Activated T-helper 17 cell treated with anti-CD3 and anti-CD28 coated beads, Interleukin-2, amount 50 U/mL, for 72 hours (primary cell): ENCODE data around the gene INSYN2B. TPM values are rescaled to one million over a fixed set of nuclear protein-coding genes. Genes with fewer than 3 reads are reported as not detected.
A peak's percentile ranks its signal among the peaks of the same experiment; 100 is the strongest.

Experiments
- ATAC-seq: fragments of 150-1000 bp; cut with Tn5 transposase; replicated peaks from 2 replicates; pipeline ENCODE4 v1.10.0; 2021; ENCODE audit warnings: mild to moderate bottlenecking, moderate library complexity
- H3K27ac Mint-ChIP-seq: one replicate; pipeline ENCODE4 v1.8.0; 2022; ENCODE audit warnings: mixed read lengths
- H3K27me3 Mint-ChIP-seq: one replicate; pipeline ENCODE4 v1.8.0; 2022; ENCODE audit warnings: mixed read lengths
- H3K36me3 Mint-ChIP-seq: one replicate; pipeline ENCODE4 v1.8.0; 2022; ENCODE audit warnings: low read depth, mild to moderate bottlenecking, mixed read lengths
- H3K4me1 Mint-ChIP-seq: one replicate; pipeline ENCODE4 v1.8.0; 2022; ENCODE audit warnings: mixed read lengths
- H3K4me3 Mint-ChIP-seq: one replicate; pipeline ENCODE4 v1.8.0; 2022; ENCODE audit warnings: mild to moderate bottlenecking, mixed read lengths
- H3K9me3 Mint-ChIP-seq: one replicate; pipeline ENCODE4 v1.8.0; 2022; ENCODE audit warnings: mixed read lengths
- total RNA-seq, 2 donors: library from RNA; stranded (reverse); gene quantifications; one replicate each; pipeline ENCODE4 v1.2.3, GENCODE V29; 2022

INSYN2B gene
- total RNA-seq, 2 donors from 2014 or later, result not detected

DNA sequence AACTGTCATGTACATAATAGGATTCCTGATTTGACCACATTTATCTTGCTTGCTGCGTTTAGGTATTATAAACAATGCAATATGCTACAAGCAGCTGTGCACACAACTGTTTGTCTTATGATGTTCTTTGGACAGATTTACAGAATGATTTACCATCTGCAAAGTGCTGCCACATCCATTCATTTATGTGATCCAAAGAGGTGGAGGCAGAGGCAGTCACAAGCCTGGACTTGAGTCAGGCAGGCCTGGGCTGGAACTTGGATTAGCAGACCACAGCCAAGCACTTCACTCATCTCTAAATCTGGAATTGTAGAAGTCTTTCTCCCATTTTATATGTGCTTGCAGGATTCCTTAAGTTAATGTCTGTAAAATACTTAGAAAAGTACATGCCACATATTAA is 149.0 kb downstream of the INSYN2B start:
- H3K36me3 Mint-ChIP-seq, result peaks cover 48% of the 10 kb centered on the region
- no peak overlapping the region for H3K27ac Mint-ChIP-seq
- H3K4me1 Mint-ChIP-seq, result peaks cover 39% of the 10 kb centered on the region
- ATAC-seq, result no peak
- no peaks in the 10 kb centered on the region for H3K27me3 Mint-ChIP-seq
- H3K4me3 Mint-ChIP-seq, result no peak overlapping the region
- H3K9me3 Mint-ChIP-seq, result no peaks in the 10 kb centered on the region

DNA sequence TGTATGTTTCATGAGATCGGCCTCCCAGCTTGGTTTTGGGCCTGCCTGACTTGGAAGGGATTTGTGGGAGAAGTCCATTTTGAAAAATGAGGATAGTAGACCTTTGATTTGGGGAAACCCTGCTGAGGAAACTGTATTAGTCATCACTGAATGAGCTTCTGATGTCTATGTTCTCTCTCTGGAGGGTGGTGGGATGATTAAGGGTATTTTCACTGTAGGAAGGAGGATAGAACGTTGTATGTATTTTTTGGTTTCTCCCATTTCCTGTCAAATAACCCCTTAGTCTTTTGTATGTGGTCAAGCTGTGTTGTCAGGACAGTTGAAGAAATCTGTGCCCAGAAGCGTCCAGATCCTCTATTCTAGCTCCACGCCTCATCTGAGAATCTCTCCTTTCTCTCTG is 151.9 kb downstream of the INSYN2B start:
- ATAC-seq, result peak; percentile 69
- H3K4me3 Mint-ChIP-seq, result no peak overlapping the region
- H3K9me3 Mint-ChIP-seq, result no peaks in the 10 kb centered on the region
- H3K27me3 Mint-ChIP-seq, result no peaks in the 10 kb centered on the region
- H3K36me3 Mint-ChIP-seq, result peaks cover 47% of the 10 kb centered on the region
- H3K27ac Mint-ChIP-seq, result peak overlapping the region; percentile 20
- H3K4me1 Mint-ChIP-seq, result peaks cover 33% of the 10 kb centered on the region

DNA sequence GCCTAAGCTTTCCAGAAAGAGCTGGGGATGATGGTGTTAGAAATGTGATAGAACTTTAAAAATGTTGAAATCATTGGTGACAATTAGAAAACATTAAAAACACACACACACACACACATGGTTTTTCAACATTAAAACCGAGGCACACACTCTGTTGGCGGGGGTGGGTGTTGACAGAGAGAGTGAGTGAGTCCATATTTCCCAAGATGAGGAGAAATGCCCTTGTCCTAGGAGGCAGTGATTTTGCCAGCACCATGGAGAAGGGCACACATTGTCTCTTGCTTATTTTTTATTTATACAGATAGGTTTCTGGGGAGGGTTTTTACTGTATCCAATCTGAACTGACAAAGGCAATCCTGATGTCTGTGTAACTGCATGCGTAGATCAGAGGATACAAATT is 152.5 kb downstream of the INSYN2B start:
- peaks cover 48% of the 10 kb centered on the region for H3K36me3 Mint-ChIP-seq
- peak overlapping the region; percentile 20 for H3K27ac Mint-ChIP-seq
- no peaks in the 10 kb centered on the region for H3K9me3 Mint-ChIP-seq
- ATAC-seq, result no peak
- no peaks in the 10 kb centered on the region for H3K27me3 Mint-ChIP-seq
- H3K4me1 Mint-ChIP-seq, result peaks cover 30% of the 10 kb centered on the region
- H3K4me3 Mint-ChIP-seq, result no peak overlapping the region

DNA sequence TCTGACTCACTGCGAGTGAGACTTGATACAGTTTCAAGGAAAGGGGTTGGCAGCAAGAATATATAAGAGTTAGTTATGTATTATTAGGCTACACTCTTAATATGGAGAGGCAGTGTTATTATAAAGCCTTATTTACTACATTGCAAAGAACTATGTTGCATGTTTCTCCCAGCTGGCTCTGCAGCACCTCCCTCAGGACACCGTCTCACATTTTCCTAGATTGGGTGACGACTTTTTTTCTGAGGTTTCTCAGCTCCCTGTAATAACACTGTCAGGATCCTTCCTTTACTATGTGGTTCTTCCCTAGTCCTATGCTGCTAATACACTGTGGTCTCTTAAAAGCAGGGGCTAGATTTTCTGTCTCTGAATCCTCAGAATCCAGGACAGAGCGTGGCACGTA is 153.7 kb downstream of the INSYN2B start:
- Mint-ChIP-seq H3K27me3 (no peaks in the 10 kb centered on the region), H3K9me3 (no peaks in the 10 kb centered on the region), H3K27ac (peak overlapping the region; percentile 29), H3K4me3 (no peak overlapping the region), H3K36me3 (peaks cover 41% of the 10 kb centered on the region), H3K4me1 (peaks cover 21% of the 10 kb centered on the region)
- no peak for ATAC-seq

DNA sequence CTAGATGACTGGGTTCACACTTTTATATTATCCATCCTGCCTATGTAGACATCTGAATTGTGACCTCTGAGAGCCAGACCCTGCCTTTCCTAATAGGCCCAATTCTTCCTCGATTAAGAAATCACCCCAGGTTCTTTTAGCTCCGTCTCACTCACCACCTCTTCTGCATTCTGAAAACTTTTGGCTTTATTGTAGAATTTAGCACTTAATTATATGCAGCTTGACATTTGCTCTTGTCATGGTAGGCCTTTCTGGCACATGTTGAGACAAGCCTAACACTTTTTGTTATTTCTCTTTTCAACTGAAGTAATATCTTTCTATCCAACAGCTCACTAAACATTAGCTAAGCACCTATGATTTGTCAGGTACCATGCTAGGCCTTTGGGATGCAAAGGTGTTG is 163.3 kb downstream of the INSYN2B start:
- Mint-ChIP-seq H3K4me1 (peaks cover 7% of the 10 kb centered on the region), H3K36me3 (peaks cover 86% of the 10 kb centered on the region), H3K9me3 (no peaks in the 10 kb centered on the region), H3K4me3 (no peak overlapping the region), H3K27me3 (no peaks in the 10 kb centered on the region), H3K27ac (no peak overlapping the region)
- ATAC-seq, result no peak

DNA sequence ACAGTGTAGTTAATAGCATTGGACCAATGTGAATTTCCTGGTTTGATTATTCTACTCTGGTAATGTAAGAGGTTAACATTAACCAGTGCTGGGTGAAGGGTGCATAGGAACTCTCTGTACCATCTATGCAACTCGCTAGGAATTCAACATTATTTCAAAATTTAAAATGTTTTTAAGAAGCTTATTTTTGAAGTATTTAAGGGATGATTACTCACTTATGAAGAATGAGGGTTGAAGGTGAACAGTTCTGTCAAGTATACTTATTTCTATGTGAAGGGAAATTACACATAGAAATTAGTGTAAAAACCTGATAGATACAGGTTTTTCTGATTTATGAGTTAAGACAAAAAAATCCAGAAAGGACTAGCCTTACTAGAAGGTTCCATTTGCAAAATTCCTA is 165.8 kb downstream of the INSYN2B start:
- Mint-ChIP-seq H3K4me3 (no peak overlapping the region), H3K27me3 (no peaks in the 10 kb centered on the region), H3K4me1 (peaks cover 5% of the 10 kb centered on the region), H3K27ac (no peak overlapping the region), H3K36me3 (peaks cover 95% of the 10 kb centered on the region), H3K9me3 (no peaks in the 10 kb centered on the region)
- no peak for ATAC-seq

Other genes starting within 250 kb of the INSYN2B start
- gene FOXI1, start 125.4 kb upstream of the INSYN2B start, total RNA-seq, result not detected